Activated T-helper 1 cell treated with anti-CD3 and anti-CD28 coated beads, Interleukin-2, amount 50 U/mL, for 16 hours (primary cell): ENCODE results near the gene YAE1.
"Not testable (repeated sequence)": the region's sequence is repeated elsewhere in the genome, so short reads cannot be mapped to it uniquely, and the experiment has no call there.

ENCODE experiments used
- DNase-seq, 2 donors: peaks; one replicate each; pipeline ENCODE4 v3.0.0-alpha.2; 2020; ENCODE audit warnings: low read depth in 1 of 2, low spot score in 1 of 2

The YAE1 gene

DNA sequence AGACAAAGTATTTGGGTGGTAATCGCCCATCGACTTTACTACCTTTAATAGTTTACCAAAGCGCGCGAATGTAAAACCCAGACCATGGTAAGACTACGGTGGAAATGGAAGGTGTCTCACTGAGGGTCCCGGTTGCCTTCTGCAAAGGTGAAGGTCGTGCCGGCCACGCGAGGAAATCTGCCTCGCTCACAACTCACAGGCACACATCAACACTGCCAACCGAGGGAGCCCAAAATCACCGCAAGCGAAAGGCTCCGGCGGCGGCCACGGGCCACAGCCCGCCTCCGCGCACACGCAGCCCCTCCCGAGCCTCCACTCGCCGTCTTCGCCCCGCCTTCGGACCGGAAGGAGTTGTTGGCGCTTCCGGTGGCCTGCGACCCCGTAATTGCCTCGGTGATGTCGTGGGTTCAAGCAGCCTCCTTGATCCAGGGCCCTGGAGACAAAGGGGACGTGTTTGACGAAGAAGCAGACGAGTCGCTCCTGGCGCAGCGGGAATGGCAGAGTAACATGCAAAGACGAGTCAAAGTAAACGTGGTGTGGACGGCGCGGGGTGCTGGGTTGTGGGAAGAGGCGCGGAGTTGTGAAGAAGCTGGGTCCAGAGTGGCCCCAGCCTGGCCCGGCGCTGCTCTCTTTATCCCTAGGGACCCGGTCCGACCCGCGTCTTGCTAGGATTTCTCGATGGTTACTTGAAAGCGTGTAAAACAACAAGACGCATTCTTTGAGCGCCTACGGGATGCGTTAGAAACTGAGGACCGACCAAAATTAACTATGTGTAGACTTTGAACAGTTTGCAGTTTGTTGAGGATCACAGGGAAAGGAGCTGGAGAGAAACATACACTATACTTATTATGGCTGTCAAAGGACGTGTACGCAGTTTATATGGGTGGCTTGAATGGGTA lies at the start of gene YAE1:
YAE1 (plus strand) TSS at position 382 of the 899 bp plus-strand sequence; CDS start at position 397, 15 bp downstream.
- DNase-seq, result peak; percentile 47 to 67

DNA sequence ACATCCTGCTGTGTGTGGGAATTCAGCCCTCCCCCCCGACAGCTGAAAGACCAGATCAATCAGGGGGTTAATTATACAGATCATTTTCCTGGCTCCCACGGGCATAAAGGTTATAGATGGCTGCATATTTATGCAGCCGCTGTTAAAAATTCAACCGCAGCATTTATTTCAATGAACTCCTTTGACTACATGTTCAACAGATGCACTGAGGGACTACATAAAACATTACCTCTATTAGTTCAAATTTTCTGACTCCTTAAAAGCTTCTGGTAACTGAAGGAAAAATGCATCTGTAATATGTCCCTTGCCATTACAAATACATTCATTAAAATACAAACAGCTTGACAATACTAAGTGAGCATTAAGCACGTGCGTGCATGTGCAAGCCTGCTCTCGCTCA lies 49.7 kb upstream of the YAE1 start:
- DNase-seq, result no peak

- no peak for DNase-seq
Observed at GRCh38 chr7:39517240-39517639, 49.0 kb upstream of the YAE1 start.

GRCh38 chr7:39525926-39526325 lies 40.3 kb upstream of the YAE1 start:
- DNase-seq, result no peak

DNA sequence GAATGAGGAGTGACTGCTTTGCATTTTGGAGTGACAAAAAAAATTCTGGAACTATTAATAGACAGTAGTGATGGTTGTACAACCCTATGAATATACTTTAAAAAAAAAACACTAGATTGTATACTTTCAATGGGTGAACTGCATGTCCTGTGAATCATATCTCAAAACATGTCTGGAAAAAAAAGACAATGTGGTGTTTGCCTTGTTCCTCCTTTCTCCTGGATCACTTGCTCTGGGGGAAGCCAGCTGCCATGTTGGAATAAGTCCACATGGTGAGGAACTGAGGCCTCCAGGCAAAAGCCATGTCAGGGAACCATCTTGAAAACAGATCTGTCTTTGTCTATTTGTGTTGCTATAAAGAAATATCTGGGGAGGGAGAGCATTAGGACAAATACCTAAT lies 39.5 kb upstream of the YAE1 start:
- no peak for DNase-seq

DNA sequence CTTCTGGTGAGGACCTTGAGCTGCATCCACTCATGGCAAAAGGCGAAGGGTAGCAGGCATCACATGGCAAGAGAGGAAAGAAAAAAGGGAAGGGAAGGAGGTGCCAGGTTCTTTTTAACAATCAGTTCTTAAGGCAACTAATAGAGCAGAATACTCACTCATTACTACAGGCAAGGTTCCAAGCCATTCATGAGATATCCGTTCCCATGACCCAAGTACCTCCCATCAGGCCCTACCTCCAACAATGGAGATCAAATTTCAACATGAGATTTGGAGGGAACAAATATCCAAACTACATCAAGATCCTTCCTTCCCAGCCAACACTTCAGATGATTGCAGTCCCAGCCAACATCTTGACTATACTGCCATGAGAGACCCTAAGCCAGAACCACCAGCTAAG lies 38.9 kb upstream of the YAE1 start:
- DNase-seq, result no peak

- DNase-seq, result no peak
Observed at GRCh38 chr7:39527951-39528350, 38.3 kb upstream of the YAE1 start.

- DNase-seq, result no peak
Observed at GRCh38 chr7:39528849-39529248, 37.4 kb upstream of the YAE1 start.

- no peak for DNase-seq
Observed at GRCh38 chr7:39529582-39529981, 36.6 kb upstream of the YAE1 start.

DNA sequence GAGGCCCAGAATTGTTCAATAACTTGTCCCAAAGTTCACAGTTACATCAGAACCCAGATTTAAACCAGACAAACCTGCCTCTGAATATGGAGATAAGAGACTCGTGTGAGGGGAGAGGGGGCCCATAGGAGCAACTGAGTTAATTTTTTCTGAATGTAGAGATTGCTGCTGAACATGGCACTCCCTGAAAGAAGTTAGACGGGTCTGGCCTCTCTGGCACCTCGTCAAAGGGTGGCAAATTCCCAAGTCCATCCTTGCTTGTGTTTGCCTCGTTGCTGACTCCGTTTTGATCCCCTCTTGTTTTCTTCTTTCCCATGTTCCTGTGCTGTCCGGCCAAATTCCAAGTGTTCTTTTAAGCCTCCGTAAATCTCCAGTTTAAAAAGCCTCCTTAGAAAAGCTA lies 35.2 kb upstream of the YAE1 start:
- DNase-seq, result no peak

DNA sequence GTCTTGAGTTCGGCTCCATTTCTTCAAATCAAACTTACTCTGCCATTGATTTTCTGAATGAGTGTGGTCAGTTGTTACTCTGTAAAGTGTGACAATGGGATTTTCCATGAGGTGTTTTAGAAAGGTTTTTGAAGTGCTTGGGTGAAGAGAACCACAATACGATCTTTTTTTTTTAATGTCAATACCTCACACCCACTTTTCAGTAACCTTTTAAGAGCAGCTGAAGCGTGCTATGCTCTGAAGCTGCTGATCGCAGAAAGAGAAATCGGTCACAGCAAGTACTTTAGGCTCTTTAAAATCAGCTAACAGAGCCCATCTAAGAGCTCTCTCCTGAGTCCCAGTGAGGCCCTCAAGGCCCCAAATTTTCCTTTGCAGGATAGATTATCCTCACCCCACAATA lies 34.4 kb upstream of the YAE1 start:
- DNase-seq, result no peak

GRCh38 chr7:39532832-39533231 lies 33.4 kb upstream of the YAE1 start:
- no peak for DNase-seq

- no peak for DNase-seq
Observed at GRCh38 chr7:39534599-39534998, 31.6 kb upstream of the YAE1 start.

- no peak for DNase-seq
Observed at GRCh38 chr7:39535064-39535463, 31.1 kb upstream of the YAE1 start.

GRCh38 chr7:39535720-39536119 lies 30.5 kb upstream of the YAE1 start:
- no peak for DNase-seq

GRCh38 chr7:39536951-39537350 lies 29.3 kb upstream of the YAE1 start:
- DNase-seq, result no peak

DNA sequence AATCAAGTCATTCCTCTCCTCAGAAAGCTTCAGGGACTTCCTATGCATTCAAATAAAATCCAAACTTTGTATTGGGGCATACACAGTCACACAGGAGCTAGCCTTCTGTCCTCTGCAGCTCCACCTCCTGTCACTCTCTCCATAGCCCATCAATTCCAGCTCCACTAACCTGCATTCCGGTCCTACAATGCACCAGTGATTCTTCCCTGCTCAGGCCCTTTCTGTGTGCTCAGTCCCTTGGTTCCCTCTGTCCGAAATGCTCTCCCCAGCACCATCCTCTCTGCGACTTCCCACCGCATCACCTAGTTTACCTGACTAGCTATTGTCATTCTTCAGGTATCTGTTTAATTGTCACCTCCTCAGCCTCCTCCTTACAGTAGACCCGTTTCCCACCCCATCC lies 26.4 kb upstream of the YAE1 start:
- no peak for DNase-seq

DNA sequence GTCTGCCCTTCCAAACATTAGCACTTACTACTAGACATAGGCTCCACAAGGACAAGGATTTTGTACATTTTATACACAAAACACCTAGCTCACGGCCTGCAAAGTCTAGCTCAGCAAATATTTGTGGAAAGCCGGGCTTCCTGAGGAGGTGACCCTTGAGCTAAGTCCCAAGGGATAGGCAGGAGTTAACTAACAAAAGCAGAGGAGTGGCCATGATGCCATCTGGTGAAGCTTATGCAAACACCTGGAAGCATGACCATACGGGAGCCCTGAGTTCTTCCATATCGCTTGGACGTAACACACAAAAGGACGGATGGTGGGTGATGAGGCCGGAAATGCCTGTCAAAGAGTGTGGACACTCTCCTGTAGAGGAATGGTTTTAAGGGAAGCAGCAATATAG lies 25.9 kb upstream of the YAE1 start:
- no peak for DNase-seq

DNA sequence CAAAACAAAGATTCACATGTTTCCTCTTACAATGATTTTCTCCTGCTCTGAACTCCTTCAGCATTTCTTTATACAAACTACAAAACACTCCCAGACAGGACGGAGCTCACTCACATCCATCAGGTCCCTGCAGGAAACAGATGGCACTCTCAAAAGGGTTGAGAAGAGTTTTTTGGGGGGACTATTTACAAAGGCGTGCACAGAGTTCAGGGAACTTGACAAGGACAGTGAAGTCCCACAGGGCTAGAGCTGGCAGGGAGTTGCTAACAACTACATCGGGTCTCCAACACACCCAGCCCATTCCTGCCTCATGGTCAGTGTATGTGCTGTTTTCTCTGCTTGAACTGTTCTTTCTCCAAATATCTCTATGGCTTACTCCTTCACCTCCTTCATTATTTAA lies 24.7 kb upstream of the YAE1 start:
- no peak for DNase-seq

- DNase-seq, result not testable (repeated sequence)
Observed at GRCh38 chr7:39544774-39545173, 21.4 kb upstream of the YAE1 start.

DNA sequence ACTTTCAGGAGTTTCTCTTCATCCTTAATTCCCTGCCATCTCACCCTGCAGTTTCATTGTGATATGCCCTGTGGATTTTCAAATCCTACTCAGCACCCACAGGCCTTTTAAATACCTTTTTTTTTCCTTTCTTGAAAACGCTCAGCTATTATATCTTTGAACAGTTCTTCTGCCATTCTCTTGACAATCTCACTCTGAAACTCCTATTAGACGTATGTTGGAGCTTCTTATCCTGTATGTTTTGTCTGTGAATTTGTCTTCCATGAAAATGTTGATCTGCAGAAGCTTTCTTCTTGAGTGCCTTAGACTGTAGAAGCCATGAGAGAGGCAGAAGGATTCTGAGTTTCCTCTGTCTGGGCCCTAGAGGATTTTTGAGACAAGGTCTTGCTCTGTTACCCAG lies 18.9 kb upstream of the YAE1 start:
- no peak for DNase-seq

DNA sequence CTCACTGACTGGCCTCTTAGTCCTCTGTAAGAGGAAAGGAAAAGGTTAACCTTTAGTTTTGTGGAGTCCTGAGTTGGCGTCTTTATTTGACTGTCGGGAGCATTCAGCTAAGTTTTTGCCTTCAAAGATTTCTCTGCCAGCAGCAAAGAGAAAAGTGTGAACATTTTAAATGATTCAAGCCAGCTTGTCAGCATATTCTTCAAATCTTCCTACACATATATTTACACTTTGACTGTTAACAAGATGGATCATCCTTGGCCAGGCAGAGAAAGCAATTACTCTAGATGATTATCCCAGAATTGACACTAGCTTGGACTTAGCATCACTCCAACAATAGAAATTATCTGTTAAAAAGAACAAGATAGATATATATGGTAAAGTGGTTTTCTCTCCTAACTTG lies 15.8 kb upstream of the YAE1 start:
- no peak for DNase-seq

DNA sequence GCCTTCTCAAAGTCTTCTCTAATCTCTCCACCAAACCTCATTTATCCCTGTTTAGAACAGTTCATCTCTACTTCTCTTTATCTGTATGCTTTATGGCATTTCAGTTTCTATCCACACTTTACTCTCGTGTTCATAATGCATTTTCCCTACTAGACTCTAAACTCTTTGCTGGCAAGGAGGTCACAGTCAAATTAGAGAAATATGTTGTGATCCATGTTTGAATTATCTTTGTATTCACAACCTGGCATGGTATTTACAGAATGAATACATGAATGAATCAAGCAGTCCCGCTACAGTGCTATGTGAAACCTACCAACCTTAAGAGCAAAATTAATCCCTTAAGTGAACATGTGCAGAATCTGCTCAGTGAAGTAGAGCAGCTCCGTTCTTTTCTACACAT lies 12.8 kb upstream of the YAE1 start:
- no peak for DNase-seq
